Uterus (tissue), 4 donors: ENCODE measurements around the gene SCARF2. TPM values are rescaled to one million over a fixed set of nuclear protein-coding genes. Genes with fewer than 3 reads are reported as not detected.

Experiments
- DNase-seq, 2 donors: peaks; one replicate each; pipeline ENCODE4 v3.0.0-alpha.2; 2019 to 2020
- H3K27ac ChIP-seq, 2 donors: fragments of 200-600 bp; sonication (generic); 1 replicate in 1 of 2; 2 replicates in 1 of 2; pipeline ENCODE4 v1.5.1; 2016 to 2018
- H3K27me3 ChIP-seq, 2 donors: fragments of 200-600 bp; sonication (generic); one replicate each; pipeline ENCODE4 v1.5.1; 2018 to 2019; ENCODE audit warnings: control low read depth in 1 of 2
- H3K36me3 ChIP-seq, 2 donors: fragments of 200-600 bp; sonication (generic); one replicate each; pipeline ENCODE4 v1.5.1; 2019; ENCODE audit warnings: control low read depth in 1 of 2
- H3K4me1 ChIP-seq, 2 donors: fragments of 200-600 bp; sonication (generic); one replicate each; pipeline ENCODE4 v1.5.1; 2018 to 2019; ENCODE audit warnings: control low read depth in 1 of 2
- H3K4me3 ChIP-seq, 2 donors: fragments of 200-600 bp; sonication (generic); 1 replicate in 1 of 2; 2 replicates in 1 of 2; pipeline ENCODE4 v1.5.1; 2018 to 2019; ENCODE audit warnings: mild to moderate bottlenecking in 1 of 2
- H3K9me3 ChIP-seq, 2 donors: fragments of 200-600 bp; sonication (generic); one replicate each; pipeline ENCODE4 v1.5.1; 2019; ENCODE audit warnings: control low read depth in 1 of 2
- POLR2A ChIP-seq, 2 donors: fragments of 450-650 bp; IDR thresholded peaks; one replicate each; pipeline ENCODE4 v1.6.1; 2016; ENCODE audit warnings: antibody characterized with exemption in 2 of 2, mild to moderate bottlenecking in 1 of 2, moderate library complexity in 1 of 2
- intact Hi-C: fragments of 100-400 bp; cut with DNase I; formaldehyde crosslinking; loops from one replicate; pipeline ENCODE4 v1.15.1; 2023; ENCODE audit warnings: low total_unique reads
- total RNA-seq, 4 donors: library from RNA; depleted of rRNA in 3 of 4; stranded (reverse); fragments of >200 nt in 3 of 4; gene quantifications; one replicate each; pipeline versions ENCODE4 v1.1.0 to v1.2.4, GENCODE V29; 2014 to 2023
- TF ChIP-seq, protein P1 (sequence below), 4 experiments: fragments of 200-600 bp in 2 of 4; fragments of 450-650 bp in 2 of 4; sonication (generic) in 2 of 4; IDR thresholded peaks; one replicate each; pipeline ENCODE4 v1.5.1; 2016 to 2019; ENCODE audit warnings: antibody characterized with exemption in 4 of 4, mild to moderate bottlenecking in 2 of 4, moderate library complexity in 1 of 4
- donor health status: DM: yes; HTN: yes; CAD: no.

SCARF2 gene
- total RNA-seq, 4 donors from 2014 or later: 22.9 to 84.5 (median 30.1) TPM

DNA sequence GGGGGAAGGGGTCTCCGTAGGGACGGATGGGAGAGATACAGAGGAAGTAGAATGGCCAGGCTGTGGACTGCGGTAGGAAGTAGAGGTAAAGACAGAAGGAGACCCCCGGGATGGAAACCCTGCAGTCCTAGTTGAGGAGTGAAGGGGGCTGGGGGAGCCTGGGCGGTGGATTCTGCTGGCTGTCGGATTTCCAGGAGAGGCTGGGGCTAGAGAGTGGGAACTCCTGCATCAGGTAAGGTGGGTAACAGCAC is 727 bp upstream of the SCARF2 start:
- intact Hi-C loops: loop anchor here (10.0 kb wide), 1 partner anchor 56 kb away; the partner anchor contains the start of gene KLHL22
- no peak for TF ChIP-seq POLR2A (IDR thresholded peaks at IDR 0.05)
- TF ChIP-seq, protein P1, sequence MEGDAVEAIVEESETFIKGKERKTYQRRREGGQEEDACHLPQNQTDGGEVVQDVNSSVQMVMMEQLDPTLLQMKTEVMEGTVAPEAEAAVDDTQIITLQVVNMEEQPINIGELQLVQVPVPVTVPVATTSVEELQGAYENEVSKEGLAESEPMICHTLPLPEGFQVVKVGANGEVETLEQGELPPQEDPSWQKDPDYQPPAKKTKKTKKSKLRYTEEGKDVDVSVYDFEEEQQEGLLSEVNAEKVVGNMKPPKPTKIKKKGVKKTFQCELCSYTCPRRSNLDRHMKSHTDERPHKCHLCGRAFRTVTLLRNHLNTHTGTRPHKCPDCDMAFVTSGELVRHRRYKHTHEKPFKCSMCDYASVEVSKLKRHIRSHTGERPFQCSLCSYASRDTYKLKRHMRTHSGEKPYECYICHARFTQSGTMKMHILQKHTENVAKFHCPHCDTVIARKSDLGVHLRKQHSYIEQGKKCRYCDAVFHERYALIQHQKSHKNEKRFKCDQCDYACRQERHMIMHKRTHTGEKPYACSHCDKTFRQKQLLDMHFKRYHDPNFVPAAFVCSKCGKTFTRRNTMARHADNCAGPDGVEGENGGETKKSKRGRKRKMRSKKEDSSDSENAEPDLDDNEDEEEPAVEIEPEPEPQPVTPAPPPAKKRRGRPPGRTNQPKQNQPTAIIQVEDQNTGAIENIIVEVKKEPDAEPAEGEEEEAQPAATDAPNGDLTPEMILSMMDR (IDR thresholded peaks at IDR 0.05): no peak
- Histone ChIP-seq H3K27ac (peak overlapping the region; percentile 88 to 97), H3K4me3 (peak overlapping the region; percentile 77 to 86), H3K27me3 (no peaks in the 10 kb centered on the region), H3K36me3 (no peaks in the 10 kb centered on the region), H3K9me3 (no peaks in the 10 kb centered on the region), H3K4me1 (peaks cover 0 to 12% of the 10 kb centered on the region in 2 donors)
- no peak for DNase-seq

DNA sequence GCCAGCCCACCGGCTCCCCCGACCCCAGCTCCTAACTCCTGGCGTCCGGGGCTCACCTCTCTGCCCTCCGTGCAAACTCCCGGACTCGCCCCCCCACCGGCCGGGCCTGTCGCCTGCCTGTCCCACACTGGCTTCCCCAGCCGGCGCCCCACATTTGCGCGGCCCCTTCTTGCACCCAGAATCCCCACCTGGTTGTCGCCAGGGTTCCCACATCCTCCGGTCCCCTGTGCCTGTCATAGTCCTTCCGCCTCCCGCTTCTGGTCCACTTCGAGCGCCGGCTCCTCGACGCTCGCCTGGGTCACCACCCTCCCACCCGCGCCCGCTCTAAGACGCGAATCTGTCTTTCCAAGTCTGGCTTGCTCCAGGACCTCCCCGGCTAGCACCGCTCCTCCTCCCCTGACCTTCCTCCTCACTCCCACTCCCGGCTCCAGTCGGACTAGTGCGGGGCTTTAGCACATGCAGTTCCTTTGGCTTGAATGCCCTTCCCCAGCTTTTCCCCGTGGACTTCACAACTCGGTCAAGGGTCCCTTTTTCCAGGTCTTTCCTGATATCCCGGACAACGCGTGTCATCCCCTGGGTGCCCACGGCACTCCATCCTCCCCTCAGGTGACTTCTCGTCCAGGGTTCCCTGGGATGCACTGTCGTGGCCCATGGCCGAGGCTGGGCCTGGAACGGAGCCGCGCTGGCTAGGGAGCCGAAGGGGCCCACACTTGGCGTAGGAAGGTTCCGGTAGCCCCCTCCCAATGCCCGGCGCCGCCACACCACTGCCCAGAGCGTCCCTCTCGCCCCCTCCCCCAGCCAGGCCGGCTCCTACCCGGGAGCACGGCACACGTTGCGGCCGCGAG is 635 bp downstream of the SCARF2 start:
- DNase-seq: peak in 1 of 2 donors; percentile 43
- H3K27me3 ChIP-seq: no peaks in the 10 kb centered on the region
- no peaks in the 10 kb centered on the region for H3K36me3 ChIP-seq
- TF ChIP-seq POLR2A (IDR thresholded peaks at IDR 0.05): no peak
- TF ChIP-seq, protein P1 (IDR thresholded peaks at IDR 0.05): no peak
- no peaks in the 10 kb centered on the region for H3K9me3 ChIP-seq
- peak overlapping the region; percentile 88 to 97 for H3K27ac ChIP-seq
- H3K4me3 ChIP-seq: peak overlapping the region; percentile 77 to 86
- H3K4me1 ChIP-seq: peaks cover 0 to 12% of the 10 kb centered on the region in 2 donors
- intact Hi-C loops: loop anchor here (10.0 kb wide), 1 partner anchor 58 kb away; the partner anchor contains the start of gene KLHL22

DNA sequence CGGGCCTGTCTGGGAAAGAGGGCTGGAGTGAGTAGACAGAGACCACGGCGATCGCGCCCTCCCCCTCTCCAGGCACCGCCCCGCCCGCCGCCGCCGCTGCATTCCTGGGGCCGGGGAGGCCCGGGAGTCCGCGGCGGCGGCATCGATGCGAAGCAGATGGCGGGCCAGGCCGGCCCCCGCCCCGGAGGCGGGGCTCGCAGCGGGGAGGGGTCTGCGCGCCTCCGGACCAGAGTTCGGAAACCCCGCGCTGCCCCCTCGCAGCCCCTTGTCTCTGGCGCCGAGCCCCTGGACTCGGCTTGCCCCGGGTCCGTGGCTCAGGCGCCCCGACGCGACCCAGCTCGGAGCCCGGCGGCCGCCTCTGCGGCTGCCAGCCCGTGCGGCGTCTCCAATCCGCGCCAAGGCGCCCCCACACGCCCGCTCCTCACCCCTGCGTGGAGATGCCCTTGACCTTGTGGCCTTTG is 1.3 kb downstream of the SCARF2 start:
- no peak for TF ChIP-seq POLR2A (IDR thresholded peaks at IDR 0.05)
- TF ChIP-seq, protein P1 (IDR thresholded peaks at IDR 0.05): no peak

DNA sequence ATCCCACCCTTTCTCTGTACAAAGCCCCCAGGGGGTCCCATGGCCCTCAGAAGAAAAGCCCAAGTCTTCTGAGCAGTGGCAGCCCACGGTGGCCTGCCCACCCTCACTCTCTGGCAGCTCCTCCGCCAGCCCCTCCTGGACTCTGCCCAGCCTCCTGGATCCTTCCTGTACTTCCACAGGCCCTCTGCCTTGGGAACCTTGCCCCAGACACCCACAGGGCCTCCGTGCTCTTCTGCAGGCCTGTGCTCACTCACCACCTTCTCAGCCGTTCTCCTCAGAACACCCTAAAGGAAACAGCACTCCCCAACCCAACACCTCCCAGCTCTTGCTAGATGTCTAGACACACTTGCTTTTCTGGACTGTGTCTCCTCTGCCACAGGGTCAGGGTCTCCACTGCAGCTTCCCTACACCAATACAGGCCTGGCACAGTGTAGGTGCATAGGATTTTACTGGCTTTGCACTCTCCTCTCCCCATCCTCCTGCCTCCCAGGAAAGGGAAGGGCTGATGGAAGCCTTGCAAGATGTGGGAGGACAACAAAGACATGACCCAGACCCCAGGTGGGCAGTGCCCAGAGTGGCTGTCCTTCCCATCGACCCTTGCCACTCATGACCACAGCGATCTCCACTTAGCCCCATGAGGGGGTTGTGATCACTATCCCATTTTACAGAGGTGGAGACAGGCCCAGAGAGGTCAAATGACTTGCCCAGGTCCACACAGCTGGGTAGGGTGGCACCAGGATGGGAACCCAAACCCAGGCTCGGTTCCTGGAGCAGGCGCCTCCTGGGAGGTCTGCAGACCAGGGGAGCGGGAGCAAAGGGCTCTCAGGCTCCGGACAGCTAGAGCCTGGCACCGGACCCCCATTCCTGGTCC is 2.0 kb downstream of the SCARF2 start:
- DNase-seq: no peak
- Histone ChIP-seq H3K9me3 (no peaks in the 10 kb centered on the region), H3K4me3 (peak overlapping the region; percentile 77 to 86), H3K36me3 (no peaks in the 10 kb centered on the region), H3K4me1 (peaks cover 0 to 17% of the 10 kb centered on the region in 2 donors), H3K27ac (peak overlapping the region; percentile 88 to 97), H3K27me3 (no peaks in the 10 kb centered on the region)
- TF ChIP-seq, protein P1 (IDR thresholded peaks at IDR 0.05): no peak
- TF ChIP-seq POLR2A (IDR thresholded peaks at IDR 0.05): no peak
- intact Hi-C loops: loop anchor here (10.0 kb wide), 1 partner anchor 59 kb away; the partner anchor contains the start of gene KLHL22

More for the DNA sequence above, 1.3 kb downstream of the SCARF2 start:
- H3K9me3 ChIP-seq: no peaks in the 10 kb centered on the region
- H3K27ac ChIP-seq: peak overlapping the region; percentile 88 to 97
- peak overlapping the region; percentile 77 to 86 for H3K4me3 ChIP-seq
- intact Hi-C loops: loop anchor here (10.0 kb wide), 1 partner anchor 58 kb away; the partner anchor contains the start of gene KLHL22
- peak in 1 of 2 donors; percentile 68 for DNase-seq
- H3K27me3 ChIP-seq: no peaks in the 10 kb centered on the region
- no peaks in the 10 kb centered on the region for H3K36me3 ChIP-seq
- peaks cover 0 to 12% of the 10 kb centered on the region in 2 donors for H3K4me1 ChIP-seq
